Glomerular endothelial cell (primary cell): ENCODE measurements around the gene NUDT3. TPM values are rescaled to one million over a fixed set of nuclear protein-coding genes. Genes with fewer than 3 reads are reported as not detected.

Experiments used
- DNase-seq: peaks from one replicate; pipeline ENCODE4 v3.0.0-alpha.2; 2011; ENCODE audit warnings: low read depth, low spot score; ENCODE audit errors: extremely low read depth
- total RNA-seq: library from RNA; depleted of rRNA; stranded (reverse); fragments of >200 nt; gene quantifications from 2 replicates; pipeline ENCODE4 v1.2.3, GENCODE V29; 2015

The NUDT3 gene
- total RNA-seq, 1 donor from 2014 or later = 31.2 TPM

DNA sequence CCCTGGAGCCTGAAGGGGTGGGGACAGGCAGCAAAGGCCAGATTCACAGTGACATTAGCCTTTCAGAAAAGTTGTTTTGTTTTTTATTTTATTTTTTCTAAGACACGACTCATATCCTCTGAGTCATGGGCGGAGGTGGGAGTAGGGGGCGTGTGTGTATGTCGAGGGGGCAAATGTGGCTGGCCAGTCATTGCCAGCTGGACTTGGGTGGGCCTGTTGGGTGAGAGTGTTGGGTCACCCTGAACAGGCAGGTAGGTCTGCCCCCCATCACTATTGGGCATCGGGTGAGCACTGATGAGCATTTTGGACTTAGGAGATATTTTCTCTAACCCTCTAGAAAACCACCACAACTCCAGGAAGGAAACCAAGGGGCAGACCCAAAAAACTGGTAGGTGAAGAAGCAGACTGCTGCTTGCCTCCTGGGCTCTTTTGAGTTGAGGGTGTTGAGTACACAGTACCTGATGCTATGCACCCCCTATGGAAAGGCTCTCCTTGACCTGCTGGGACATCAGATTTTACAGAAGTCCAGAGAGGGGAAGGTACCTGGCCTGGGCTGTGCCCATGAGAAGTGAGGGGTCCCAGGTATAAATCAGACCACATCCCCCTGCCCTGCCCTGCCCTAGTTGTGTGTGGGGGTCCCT lies 149.2 kb downstream of the NUDT3 start:
- DNase-seq = no peak

DNA sequence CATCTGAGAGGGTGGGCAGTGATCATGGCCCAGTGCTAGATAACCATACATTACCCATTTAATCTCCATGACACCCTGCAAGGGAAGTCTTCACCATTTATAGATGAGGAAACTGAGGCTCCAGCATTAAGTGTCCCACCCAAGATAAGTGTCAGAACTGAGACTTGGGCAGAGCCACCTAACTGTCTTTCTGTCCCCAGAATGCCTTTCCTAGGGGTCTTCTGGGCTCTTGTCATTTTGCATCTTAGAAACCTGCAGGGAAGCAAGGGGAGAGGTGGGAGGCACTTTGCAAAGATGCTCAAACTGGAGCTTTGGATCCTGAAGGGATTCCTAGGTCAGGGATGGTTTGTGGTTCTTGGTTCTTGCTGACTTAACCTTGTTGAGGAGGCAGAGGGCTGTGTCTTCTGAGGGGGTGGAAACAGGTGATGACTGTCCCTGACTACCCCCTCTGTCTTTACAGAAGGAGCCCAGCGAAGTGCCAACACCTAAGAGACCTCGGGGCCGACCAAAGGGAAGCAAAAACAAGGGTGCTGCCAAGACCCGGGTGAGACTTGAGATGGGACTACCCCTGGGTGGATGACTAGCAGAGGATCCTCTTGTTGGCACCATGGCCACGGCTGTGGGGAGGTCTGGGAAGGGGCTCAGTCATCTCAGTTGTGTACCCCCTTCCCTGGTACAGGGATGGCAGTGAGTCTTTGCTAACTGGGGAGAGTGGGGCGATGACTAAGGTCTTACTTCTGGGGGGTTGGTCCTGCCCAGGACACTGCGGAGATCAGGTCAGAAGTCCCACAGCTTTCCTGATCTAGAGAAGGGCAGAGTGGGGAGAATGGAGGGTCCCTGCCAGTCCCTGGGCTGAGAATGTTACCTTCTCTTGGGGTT lies 150.0 kb downstream of the NUDT3 start:
- no peak for DNase-seq

DNA sequence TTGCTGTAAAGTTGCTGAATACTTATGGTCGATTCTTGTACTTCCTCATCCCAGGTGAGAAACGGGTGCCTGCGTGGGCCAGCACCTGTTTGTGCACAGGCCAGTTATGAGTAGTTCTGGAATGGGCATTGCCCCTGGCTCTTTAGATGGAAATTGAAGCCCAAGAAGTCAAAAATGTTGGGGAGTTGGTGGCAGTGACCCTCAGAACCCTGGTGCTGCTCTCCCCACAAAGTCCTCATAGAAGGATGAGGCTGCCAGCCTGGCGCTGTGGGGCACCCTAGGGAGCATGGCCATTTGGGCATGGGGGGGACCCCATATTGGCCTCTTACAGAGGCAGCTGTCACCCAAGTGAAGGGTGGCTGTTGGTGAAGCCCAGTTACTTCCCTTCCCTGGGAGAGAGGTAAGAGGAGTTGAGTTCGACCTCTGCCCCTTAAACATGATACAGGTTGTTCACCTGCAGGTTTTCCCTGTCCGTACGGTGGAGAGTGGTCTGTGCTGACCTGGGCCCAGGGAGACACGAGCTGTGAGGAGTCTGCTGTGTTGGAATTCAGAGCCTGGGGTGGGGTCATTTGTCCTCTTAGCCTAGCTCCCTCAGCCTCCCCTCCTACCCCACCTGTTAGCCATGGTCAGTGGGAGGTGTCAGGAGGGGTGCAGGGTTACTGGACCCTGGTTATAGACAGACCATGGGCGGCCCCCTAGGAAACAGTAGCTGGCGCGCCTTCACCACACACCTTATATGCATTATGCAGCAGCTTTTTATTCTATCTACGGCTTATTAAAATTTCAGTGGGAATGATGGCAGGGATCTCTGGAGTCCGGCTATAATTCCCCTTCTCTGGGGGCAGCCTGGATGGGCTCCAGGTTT lies 150.9 kb downstream of the NUDT3 start:
- no peak for DNase-seq

DNA sequence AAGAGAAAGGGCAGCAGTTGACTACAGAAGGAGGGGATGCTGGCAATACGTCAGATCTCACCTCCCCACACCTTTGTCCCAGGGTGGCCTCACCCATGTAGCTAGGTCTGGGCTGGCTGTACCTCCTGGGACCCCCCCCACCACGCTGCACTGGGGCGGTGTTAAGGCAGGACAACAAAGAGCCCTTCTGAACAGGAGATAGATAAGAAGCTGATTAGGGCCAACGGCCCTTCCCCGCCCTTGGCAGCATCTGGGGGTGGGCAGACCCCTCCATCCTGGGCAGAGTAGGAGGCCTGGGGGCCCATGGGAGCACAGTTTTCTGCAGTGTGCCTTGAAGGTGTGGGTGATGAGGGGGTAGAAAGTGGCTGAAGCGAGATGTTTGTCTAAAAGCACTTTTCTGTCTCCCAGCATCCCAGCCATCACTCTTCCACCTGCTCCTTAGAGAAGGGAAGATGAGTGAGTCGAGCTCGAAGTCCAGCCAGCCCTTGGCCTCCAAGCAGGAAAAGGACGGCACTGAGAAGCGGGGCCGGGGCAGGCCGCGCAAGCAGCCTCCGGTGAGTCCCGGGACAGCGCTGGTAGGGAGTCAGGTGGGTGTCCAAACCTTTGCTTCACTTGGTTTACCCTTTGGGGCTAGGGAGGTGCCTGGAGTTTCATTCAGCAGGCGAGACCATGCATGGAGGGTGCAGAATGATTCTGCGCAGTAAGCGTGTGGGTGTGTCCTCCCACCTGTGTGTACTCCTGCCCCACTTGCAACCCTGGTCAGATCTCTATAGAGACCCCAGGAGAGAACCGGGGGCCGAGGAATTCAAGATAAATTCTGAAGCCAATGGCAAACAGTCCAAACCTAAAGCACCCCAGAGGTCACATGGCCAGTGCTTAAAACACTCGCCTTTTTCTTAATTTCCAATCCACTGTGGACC lies 151.9 kb downstream of the NUDT3 start:
- DNase-seq = no peak

DNA sequence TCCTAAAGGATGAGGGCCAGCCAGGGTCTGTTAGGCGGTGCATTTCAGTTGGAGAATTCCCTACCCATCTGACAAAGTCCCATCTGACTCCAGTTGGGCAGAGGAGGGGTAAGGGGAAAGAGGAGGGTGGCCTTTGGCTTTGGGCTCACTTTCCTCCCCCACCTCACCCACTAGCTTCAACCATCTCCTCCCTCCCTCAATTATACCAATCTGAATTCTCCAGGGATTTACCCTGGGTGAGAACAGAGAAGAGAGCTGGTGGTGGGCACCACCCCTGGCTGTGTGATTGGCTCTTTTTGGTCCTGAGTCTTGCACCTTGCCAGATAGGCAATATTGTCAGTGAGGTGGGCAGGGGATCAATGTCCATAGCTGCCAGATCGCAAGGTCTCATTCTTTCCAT lies 152.6 kb downstream of the NUDT3 start:
- no peak for DNase-seq

DNA sequence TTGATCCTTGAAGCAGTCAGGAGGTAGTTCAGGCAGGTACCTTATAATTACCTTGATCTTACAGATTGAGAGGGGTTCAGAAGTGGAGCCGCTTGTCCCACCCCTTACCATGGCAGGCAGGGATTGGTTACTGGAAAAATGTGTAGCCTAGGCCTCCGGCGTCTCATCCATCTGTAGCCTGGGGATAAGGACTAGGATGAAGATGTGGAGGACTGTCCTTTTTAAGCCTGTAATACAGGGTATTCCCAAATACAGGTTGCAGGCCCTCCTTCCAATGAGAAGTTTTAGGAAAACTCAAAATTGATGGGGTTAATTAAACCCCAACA lies 153.0 kb downstream of the NUDT3 start:
- DNase-seq = no peak

DNA sequence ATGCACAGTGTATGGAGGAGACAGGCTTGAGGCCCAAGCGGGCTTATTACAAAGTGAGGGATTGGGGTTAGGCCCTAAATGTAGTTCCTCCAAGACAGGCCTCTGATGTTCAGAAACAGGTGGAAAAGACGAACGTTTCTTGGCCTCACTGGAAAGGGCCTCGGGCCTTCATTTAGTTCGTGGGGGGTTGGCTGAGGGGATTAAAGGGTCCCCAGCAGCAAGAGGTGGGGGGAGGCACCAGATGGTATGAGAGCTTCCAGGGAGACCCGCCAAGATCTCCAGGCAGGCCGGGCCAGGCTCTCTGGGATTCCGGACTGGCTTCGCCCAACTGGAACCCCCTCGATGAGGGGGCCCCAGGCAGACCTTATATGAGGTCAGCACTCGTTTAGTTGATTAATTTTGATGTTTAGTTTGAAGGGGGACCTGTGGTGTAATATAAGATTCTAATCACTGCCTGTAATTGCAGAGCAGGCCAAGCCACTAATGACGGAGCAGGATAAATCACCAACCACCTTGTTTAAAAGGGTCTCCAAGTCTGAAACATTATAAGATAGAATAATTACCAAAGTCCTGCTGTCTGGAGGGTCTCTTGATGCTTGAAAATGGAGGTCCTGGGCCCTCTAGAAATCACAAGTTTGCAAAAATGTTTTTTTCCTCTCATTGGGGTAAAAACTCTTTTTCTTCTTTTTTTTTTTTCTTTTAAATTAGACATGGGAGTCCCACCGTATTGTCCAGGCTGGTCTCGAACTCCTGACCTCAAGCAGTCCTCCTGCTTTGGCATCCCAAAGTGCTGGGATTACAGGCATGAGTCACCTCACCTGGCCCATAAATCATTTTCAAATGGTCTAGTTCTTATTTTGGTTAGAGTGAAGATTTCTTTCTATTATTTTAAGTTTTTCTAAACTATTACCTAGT lies 153.6 kb downstream of the NUDT3 start:
- no peak for DNase-seq

DNA sequence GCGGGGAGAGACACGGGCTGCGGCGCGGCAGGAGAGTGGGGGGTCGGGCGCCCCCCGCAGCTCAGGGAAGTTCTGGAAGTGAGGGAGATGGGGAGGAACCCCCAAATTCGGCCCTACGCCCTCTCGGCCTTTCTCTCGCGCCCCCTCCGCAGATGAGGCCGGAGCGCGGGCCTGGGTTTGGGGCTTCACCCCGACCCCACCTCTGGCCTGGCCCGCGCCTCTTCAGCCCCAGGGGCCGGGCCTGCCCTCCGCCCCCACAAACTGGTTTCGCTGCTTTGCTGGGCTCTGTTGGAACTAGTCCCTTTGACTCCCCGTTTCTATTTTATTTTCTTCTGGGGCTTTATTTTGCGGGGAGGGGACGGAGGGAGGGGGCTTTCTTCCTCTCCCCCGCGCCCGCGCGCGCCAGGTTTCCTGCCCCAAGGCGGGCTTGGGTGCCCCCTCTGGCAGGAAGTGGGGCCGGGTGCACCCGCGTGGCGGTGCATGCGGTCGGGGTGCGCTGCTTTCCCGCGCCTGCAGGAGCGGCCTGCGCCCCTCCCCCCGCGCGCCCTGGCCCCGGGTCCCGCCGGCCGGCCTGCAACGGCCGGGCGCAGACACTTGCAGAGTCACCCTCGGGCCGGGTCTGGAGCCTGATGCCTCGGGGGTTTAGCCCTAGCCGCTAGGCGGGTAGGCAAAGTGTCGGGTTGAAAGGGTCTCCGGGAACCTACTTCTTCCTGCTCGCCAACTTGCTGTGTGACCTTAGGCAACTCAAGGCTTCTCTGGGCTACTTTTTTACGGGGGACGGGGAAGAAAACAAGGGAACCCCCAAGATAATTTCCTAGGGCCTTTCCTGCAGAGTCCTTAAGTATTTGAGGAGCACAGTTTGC lies 154.5 kb downstream of the NUDT3 start:
- no peak for DNase-seq

DNA sequence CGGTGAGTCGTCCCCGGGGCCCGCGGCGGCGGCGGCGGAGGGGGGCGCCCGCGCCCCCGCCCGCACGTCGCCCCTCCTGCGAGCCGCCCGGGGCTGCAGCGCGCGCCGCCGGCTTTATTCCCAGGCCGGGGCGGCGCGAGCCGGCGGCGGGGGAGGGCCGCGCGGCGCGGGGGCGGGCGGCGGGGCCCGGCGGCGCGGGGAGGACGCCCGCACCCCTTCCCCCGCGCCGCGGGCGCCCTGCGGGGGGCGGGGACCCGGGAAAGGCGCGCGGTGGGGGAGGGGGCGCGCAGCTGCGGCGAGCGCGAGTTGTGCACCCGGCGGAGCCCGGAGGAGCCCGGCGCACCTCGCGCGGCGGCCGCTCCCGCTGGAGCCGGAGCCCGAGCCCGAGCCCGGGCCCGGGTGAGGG lies 155.2 kb downstream of the NUDT3 start:
- DNase-seq = no peak

DNA sequence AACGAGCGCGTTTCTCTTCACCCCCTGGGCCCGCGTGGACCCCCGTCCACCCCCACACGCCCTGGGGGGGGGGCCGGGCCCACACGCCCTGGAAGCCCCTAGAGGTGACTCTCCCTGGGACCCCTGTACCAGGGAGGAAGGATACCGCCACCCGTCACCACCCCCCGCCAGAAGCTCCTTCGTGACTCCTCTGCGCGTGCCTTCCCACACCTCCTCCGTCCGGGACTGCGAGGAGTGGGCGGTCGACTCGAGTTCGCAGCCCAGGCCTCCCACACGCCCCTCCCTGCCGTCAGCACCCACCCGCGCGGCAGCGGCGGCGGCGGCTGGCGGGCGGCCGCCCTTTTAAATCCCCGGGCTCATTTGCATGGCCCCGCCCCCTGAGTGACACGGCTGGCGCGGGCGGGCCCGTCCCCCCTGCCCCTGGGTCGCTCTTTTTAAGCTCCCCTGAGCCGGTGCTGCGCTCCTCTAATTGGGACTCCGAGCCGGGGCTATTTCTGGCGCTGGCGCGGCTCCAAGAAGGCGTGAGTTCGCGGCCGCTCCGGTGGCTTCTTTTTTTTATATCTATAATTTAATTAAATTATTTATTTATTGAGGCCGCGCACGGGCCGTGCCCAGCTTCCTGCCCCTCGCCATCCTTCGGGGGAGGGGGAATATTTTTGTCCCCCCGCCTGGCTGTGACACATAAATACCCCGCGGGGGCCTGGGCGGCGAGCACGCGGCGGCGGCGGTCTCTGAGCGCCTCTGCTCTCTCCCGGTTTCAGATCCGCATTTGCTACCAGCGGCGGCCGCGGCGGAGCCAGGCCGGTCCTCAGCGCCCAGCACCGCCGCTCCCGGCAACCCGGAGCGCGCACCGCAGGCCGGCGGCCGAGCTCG lies 155.8 kb downstream of the NUDT3 start, which contains the start of gene HMGA1:
Gene HMGA1 (plus strand): TSS at position 431 of the 873 bp plus-strand sequence. CDS start 3,908 bp downstream, outside the sequence.
- DNase-seq = no peak

DNA sequence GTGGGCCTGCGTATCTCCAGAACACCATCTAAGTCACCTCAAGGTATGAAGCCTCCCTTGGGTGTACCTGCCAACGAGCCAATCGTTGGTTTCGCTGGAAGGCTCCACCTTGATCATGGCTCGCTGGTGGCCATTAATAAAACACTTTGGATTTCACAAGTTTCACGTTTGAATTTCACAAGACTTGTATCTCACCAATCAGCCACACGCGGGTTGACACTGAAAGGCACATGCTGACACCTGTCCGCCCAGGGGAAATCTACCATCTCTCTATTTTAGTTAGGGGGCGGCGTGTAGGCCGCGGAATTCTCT lies 156.4 kb downstream of the NUDT3 start:
- no peak for DNase-seq

DNA sequence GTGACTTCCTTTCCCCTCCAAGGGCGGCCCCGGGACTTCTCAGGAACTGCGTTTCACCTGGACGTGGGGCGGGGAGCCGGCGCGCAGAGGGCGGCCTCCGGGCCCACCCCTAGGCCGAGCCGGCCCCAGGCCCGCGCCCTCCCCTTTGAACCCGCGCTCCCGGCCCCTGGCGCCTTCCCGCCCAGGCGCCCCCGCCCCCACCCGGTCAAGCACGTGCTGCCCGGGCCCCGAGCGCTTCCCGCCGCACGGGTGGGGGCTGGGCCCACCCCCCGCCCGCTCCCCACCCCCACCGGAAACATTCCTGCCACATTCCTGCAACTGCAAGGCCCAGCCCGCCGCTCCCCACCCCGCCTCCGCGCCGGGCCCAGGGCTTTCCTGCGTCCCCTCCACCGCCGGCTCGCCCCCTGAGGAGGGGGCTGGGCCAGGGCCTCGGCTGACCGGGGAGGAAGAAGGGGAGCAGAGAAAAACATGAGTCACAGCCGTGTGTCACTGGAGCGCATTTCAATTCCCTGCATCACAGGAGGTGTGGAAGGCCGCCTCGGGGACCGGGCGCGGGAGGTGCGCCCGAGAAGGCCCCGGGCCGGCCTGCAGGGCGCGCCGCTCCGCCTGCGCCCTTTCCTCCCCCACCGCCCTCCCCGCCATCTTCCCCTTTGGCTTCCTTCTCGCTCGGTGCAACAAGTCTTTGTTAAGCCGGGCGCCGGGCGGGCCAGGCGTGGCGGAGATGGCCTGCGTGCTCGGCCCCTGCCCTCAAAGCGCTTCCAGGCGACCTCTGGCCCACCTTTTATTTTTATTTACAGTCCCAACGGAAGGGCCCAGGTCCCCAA lies 156.9 kb downstream of the NUDT3 start:
- DNase-seq = no peak

DNA sequence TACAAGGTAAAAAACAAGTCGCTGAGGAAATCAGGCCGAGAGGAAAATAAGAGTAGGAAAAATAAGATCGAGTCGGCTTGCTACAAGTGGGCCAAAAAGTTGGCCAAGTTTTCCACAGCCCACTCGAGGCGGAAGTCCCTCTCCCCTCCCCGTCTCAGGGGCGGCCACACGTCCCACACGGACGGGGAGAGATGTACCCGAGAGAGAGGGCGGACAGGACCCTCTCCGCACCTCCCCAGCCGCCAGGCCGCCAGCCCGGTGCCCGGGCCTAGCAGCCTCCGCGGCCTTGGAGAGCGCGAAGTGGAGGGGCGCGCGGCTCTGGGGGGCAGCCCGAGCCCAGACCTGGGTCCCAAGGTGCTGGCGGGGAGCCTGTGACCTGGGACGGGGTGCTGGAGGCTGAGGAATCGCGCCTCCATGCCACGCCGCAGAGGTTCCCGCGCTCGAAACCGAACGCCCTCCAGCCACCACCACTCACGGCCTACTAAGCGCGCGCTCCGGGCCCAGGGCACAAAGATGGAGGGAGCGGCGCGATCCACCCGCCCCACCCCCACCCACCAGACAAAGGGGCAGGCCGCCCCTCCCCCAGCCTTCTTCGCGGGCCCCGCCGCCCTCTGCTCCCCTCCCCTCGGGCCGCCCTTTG lies 157.7 kb downstream of the NUDT3 start:
- DNase-seq = no peak

DNA sequence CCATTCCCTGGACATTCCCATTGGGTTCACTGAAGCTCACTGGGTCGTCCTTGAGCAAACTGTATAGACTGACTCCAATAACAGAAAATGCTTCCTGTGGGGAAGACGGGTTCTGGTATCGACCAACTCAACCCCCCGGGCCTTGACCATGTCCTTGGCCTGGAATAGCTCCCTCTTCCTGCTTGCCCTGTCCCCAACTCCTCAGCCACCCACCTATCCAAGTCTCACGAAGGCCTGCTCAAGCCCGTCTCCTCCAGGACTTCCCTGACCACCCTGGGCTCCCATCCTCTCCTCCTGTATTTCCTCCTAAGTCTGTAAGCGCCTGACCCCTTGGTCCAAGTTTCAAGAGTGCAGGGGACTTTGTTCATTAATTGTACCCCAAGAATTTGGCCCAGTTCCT lies 158.6 kb downstream of the NUDT3 start:
- DNase-seq = no peak

DNA sequence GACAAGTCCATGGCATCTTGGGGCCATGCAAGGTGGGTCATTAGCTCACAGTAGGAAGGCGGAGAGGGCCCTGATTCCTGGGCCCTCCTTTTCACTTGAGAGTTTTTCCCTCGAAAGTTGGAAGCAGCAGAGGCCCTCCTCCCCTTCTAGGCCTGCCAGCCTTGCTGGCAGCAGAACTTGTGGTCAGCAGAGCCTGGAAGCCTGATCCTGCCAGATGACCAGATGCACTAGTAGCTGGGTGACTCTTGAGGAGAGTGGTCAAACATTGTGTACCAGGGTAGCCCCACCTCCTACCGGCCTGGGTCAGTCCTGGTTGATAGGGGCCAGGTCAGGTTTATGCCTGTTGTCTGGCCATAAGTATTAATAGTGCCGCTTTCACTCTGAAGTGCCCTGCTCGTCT lies 159.6 kb downstream of the NUDT3 start:
- DNase-seq = no peak
